Epithelial cell of proximal tubule (primary cell): ENCODE data around the gene NR2F1-AS1. TPM values are rescaled to one million over a fixed set of nuclear protein-coding genes. Genes with fewer than 3 reads are reported as not detected.

ENCODE experiments used
- DNase-seq: peaks from one replicate; pipeline ENCODE4 v3.0.0-alpha.2; 2011; ENCODE audit warnings: low read depth
- H3K4me3 ChIP-seq: 2 replicates; pipeline ENCODE4 v1.5.1; 2011; ENCODE audit warnings: low read depth, mild to moderate bottlenecking, low read length
- total RNA-seq: library from RNA; depleted of rRNA; stranded (reverse); fragments of >200 nt; gene quantifications from 2 replicates; pipeline ENCODE4 v1.2.3, GENCODE V29; 2015
- TF ChIP-seq, protein P1 (sequence below): conservative IDR thresholded peaks from 2 replicates; pipeline ENCODE4 v1.5.1; 2012; ENCODE audit warnings: low read depth, mild to moderate bottlenecking, low read length

The NR2F1-AS1 gene
- total RNA-seq, 1 donor from 2014 or later: 1.6 TPM

DNA sequence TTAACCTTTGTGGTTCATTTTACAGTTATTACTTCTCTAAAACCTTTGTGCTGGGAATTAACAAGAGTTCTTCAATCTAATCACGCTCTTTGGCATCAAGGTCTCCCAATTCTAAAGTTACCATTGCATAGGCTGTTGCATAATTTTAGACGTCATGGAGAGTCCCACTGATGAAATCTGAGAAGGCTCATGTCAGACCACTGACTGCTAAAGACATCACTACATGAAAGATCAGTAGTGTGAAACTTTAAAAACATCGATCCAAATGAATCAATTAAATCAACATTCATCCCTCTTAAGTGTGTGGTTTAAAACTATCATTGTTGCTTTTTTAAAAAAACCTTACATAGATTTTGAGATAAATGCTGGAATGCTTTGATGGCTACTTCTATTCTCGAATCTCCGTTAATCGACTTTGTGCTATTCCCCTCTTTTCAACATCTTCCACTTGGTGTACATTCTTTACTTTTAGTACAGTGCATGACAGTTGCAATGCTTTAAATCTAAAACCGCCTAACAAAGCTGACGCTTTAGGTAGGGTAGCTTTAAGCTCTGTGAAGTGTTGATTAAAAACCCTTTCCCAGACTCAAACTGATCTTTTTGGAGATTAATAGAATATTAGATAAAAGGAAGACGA, 35.6 kb upstream of the NR2F1-AS1 start:
- DNase-seq: no peak
- no peak overlapping the region for H3K4me3 ChIP-seq
- TF ChIP-seq, protein P1, sequence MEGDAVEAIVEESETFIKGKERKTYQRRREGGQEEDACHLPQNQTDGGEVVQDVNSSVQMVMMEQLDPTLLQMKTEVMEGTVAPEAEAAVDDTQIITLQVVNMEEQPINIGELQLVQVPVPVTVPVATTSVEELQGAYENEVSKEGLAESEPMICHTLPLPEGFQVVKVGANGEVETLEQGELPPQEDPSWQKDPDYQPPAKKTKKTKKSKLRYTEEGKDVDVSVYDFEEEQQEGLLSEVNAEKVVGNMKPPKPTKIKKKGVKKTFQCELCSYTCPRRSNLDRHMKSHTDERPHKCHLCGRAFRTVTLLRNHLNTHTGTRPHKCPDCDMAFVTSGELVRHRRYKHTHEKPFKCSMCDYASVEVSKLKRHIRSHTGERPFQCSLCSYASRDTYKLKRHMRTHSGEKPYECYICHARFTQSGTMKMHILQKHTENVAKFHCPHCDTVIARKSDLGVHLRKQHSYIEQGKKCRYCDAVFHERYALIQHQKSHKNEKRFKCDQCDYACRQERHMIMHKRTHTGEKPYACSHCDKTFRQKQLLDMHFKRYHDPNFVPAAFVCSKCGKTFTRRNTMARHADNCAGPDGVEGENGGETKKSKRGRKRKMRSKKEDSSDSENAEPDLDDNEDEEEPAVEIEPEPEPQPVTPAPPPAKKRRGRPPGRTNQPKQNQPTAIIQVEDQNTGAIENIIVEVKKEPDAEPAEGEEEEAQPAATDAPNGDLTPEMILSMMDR: no peak

DNA sequence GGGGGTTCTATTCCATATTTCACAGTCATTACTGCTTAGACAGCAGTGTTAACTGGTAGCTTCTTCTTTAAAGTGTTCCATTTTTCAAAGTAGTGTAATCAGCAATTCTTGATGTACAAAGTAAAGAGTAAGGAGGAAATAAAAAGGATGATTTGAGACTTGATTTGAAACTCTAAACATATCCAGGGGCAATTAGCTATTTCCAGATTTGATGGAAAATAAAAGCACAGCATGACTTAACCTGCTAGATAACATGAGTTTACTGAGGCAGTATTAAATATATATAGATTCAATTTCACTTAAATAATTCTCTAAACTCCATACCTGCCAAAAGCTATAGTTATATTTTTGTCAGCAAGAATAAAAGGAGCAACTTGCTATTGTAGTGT, 31.8 kb upstream of the NR2F1-AS1 start:
- no peak for DNase-seq
- peak overlapping the region; percentile 3 for H3K4me3 ChIP-seq
- TF ChIP-seq, protein P1: no peak

DNA sequence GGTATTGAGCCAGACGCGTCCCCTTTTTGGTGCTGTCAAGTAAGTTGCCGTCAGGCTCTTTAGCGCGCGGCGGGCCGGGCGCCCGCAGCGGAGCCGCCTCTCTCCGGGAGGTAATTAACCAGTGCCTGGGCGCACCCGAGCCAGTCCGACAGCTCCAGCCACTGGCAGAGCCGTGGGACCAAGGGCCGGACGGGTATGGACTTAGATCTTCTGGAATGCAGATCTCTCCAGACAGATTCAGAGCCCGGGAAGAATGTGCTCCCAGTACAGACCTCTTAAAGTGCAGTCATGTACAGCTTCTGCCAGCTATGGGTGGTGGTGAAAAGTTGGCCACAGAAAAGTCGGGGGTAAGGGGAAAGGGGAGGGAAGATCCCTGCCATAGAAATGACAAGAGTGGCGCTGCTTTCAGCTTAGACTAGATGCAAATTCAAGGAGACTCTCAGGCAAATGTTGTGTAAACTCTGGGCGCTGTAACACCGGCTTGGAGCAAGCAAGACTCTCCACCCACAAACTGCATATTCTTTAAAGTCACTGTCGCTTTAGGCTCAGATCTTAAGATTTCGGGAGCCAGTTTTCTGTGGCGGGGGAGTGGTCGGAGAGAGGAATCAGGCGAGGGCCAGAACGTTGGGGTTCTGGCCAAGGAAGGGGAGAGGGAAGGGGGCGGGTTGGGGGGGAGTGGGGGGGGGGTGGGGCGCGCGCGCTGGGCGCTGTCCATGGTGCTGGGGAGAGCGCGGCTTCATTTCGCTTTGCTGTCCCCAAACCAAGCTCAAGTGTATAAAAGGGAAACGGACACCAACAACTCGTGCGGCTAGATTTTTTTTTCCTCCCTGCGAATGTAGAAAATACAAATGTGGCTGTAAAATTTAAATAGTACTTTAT, 31.2 kb upstream of the NR2F1-AS1 start:
- TF ChIP-seq, protein P1: no peak
- peak overlapping the region; percentile 41 for H3K4me3 ChIP-seq
- DNase-seq: no peak

DNA sequence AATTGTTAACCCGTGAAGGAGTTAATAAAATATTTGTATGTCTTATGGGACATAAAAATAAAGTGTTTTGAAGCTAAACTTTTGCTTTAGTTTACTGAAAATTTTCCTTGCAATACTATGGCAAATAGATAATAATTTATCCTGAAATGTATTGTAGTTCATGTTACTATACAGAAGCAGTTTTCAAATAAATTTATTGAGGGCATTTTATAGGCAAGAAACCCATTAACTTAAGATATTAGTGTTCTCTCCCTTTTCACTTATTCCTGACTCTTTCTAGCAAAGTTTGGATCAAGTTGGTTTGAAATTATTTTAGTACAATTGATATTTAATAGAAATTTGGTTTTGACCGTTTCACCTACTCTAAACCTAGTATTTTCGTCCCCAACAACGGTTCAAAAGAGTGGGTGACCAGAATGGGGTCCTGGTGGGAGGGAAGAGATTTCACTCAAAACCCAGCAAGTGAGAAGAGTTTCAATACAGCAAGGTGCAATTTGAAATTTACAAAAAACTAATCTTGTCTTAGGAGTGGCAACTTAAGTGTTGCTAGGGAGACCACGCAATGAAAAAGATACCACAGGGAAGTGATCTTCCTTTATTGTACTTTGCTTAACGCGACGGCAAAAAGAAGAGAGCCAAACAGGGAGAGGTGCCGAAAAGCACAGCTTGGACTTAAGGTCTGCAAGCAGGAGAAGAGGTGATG, 30.4 kb upstream of the NR2F1-AS1 start:
- no peak for DNase-seq
- TF ChIP-seq, protein P1: no peak
- peak overlapping the region; percentile 41 for H3K4me3 ChIP-seq

DNA sequence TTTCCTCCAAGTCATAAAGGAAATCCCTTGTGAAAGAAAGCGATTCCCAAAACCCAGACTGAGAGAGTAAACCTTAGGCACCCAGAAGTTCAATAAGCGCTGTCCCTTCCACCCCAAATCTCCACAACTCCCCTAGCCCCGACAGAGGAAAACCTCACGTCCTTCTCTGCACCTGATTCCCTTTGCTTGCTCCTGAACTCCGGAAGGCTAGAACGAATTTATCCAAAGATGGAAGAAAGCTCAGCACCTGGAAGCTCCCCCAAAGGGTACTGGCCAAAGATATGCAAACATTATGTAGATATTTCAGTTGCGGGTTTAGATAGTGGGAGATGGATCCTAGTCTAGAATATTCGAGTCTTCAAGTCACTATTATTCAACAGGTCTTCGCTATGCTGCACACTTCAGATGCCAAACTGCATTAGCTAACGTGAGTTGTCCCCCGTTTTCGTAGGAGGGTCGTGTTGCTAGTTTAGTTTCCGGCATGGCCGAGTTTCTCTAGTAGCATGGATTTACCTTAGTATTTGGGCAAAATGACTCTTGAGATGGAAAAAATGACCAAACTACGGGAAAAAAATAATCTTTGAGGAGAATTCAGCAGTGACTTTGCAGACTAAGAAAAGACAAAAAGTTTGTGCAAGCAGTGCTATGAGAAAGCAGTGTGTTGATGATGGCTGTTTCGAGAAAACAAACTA, 29.7 kb upstream of the NR2F1-AS1 start:
- TF ChIP-seq, protein P1: no peak
- no peak overlapping the region for H3K4me3 ChIP-seq
- DNase-seq: no peak

DNA sequence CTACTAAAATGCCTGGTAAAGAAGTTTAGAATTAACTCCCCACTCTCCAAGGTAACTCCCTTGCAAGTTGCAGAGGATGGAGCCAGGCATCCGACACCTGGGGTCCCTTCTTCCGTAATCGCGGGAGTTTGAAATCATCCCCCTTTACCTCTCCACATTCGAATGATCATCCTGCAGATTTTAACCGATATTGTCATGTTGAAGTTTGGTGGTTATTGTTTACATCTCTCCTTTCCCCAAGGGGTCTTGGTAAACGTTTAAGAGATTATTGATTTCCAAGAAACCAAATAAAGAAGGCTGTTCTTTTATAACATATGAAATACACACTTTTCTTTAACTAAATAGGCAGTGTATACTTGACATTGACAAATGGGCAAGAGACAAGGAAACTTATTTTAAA, 28.7 kb upstream of the NR2F1-AS1 start:
- TF ChIP-seq, protein P1: no peak
- H3K4me3 ChIP-seq: no peak overlapping the region

More for the DNA sequence above, 28.7 kb upstream of the NR2F1-AS1 start:
- no peak for DNase-seq
